HG02571 (cell line): ENCODE data around the gene BCLAF1.

Source experiments
- ATAC-seq: cut with Tn5 transposase; IDR thresholded peaks from one replicate; pipeline ENCODE4 v1.9.1; 2021; ENCODE audit warnings: mild to moderate bottlenecking, moderate library complexity; ENCODE audit not compliant: unreplicated experiment

Gene BCLAF1

DNA sequence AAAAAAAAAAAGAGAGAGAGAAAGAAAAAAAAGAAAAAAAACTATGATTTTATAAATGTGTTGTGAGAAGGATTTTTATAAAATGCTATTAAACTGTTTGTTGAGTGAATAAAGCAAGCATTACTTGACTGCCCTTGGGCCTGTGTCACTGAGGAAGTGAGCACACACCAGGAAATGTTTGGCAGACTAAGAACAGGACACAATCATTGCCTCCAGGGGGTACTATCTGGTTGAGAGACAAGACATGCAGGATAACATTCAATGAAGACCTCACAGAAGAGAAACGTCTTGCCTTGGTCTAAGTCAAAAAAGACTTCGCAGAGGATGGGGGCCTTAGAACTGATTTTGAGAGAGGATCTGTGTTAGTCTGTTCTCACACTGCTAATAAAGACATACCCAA lies 80.2 kb downstream of the BCLAF1 start:
- no peak for ATAC-seq

DNA sequence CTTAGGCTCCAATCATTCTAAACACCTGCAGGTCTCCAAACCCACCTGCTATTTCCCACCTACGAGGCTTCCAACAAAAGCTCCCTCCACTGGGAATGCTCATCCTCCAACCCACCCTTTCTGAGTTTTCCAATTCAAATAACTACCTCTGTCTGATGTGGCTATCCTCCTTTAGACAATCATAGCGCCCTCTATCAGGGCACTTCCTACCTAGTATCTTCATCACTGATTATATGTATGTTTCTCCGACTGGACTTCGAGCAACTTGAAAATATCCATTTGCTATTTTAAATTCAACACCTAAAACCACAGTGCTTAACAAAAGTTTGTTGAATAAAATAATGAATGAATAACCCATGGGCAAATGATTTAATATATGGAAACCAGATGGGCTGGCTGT lies 80.9 kb downstream of the BCLAF1 start:
- no peak for ATAC-seq
